Gastrocnemius medialis (tissue), 4 donors: ENCODE measurements around the gene IFIT1.

Source experiments
- POLR2A ChIP-seq, 2 donors: fragments of 450-650 bp; IDR thresholded peaks; one replicate each; pipeline ENCODE4 v1.6.1; 2017; ENCODE audit warnings: antibody characterized with exemption in 2 of 2, mild to moderate bottlenecking in 2 of 2, moderate library complexity in 2 of 2
- TF ChIP-seq, protein P1 (sequence below), 5 experiments: fragments of 450-650 bp in 3 of 5; fragments of 200-600 bp in 2 of 5; sonication (generic) in 2 of 5; IDR thresholded peaks in 4 of 5; conservative IDR thresholded peaks in 1 of 5; 1 replicate in 4 of 5; 2 replicates in 1 of 5; pipeline ENCODE4 v1.5.1; 2016 to 2019; ENCODE audit warnings: antibody characterized with exemption in 5 of 5, mild to moderate bottlenecking in 3 of 5, moderate library complexity in 3 of 5

GRCh38 chr10:89425000-89425399 lies 32.6 kb downstream of the IFIT1 start:
- TF ChIP-seq, protein P1, sequence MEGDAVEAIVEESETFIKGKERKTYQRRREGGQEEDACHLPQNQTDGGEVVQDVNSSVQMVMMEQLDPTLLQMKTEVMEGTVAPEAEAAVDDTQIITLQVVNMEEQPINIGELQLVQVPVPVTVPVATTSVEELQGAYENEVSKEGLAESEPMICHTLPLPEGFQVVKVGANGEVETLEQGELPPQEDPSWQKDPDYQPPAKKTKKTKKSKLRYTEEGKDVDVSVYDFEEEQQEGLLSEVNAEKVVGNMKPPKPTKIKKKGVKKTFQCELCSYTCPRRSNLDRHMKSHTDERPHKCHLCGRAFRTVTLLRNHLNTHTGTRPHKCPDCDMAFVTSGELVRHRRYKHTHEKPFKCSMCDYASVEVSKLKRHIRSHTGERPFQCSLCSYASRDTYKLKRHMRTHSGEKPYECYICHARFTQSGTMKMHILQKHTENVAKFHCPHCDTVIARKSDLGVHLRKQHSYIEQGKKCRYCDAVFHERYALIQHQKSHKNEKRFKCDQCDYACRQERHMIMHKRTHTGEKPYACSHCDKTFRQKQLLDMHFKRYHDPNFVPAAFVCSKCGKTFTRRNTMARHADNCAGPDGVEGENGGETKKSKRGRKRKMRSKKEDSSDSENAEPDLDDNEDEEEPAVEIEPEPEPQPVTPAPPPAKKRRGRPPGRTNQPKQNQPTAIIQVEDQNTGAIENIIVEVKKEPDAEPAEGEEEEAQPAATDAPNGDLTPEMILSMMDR (IDR thresholded peaks at IDR 0.05 in 4 of 5, conservative IDR thresholded peaks at IDR 0.05 in 1 of 5): no peak
- TF ChIP-seq POLR2A (IDR thresholded peaks at IDR 0.05): no peak
